ENCODE data around the gene NME7.
"Not testable (repeated sequence)": the region's sequence is repeated elsewhere in the genome, so short reads cannot be mapped to it uniquely, and the experiment has no call there.

Gene NME7

GRCh38 chr1:169212088-169212487 lies 155.5 kb downstream of the NME7 start:
- no peak for DNase-seq

DNA sequence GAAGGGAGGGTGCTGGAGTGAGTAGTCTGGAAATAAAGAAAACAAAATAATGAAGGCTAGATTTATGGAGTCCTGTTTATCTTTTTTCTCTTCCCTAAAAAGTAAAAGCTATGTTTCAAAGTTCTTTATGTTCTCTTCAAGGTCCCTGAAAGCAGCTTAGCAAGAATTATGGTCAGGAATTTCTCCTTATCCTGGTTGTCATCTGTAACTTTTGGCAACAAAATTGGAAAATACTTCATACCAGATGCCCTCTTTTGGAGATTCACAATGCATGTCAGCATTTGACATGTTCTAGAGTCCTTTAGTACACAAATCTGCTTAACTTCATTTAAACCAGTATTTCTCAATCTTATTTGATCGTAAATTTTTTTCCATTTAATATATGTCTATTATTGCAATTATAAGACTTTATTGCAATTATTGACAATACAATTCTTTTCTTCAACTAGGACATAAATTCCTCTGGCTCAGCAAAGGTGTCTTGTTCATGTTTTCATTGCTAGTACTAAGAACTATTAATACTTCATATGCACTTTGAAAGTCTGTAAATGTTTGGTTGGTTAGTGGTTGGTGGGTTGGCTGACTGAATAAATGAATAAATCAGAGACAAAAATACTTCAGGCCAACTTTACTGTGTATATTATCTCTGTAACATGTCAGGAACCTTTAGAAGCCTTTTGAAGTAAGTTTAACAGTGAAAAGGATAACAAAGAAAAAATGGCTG lies 159.6 kb downstream of the NME7 start:
- DNase-seq, result no peak

DNA sequence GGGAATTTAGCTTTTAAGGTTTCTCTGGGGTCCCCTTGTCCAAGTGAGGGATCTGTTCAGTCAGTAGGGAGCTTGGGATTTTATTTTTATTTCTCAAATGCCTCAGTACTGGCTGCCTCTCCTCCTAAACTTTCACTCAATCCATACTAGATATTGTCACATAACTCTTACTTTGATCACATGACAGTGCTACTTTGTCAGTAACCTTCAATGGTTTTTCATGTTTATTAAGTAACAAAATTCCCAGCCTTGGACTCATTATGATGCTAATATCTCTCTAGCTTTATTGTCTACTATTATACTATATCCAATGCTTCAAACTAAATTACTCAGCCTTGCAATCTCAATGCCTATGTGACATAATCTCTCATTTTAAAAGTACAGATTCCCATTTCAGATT lies 163.4 kb downstream of the NME7 start:
- no peak for DNase-seq

- no peak for DNase-seq
These were observed 164.6 kb downstream of the NME7 start for GRCh38 chr1:169202791-169203665.

- DNase-seq, result no peak
These were observed 166.4 kb downstream of the NME7 start for GRCh38 chr1:169201084-169201619.

DNA sequence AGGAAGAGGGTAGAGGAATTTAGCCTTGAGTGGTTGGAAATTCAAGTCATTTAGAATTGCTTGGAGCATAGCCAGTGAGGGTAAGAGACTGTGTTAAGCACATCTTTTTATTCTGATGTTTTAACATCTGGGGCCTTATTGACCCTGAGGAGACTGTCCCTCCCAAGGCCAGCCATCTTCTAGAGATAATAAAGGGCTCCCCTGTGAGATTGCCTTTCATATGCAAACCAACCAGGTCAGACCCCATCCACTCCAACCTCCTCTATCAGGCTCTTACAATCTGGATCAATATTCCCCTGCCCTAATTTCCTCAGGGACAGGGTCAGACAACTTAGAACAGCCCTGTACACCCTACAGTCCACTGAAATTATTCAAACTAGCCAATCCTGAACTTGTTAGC lies 167.3 kb downstream of the NME7 start:
- no peak for DNase-seq

DNA sequence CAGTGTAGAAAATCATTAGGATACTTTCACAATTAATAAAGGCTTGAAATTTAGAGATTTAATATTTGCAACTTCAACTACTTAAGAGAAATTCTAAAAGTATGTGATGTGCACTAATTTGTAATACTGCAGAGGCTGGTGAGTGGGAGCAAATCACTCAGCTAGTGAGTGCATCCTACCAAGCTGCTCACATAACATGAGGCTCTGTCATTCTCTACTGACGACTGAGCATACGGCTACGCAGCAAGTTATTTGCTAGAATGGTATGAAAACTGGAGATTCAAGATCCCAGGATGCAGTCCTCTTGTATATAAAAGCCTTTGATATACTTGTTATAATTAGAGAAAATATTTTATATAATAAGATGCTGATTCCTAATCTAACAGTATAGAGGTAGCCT lies 171.0 kb downstream of the NME7 start:
- no peak for DNase-seq

GRCh38 chr1:169196161-169196560 lies 171.4 kb downstream of the NME7 start:
- DNase-seq, result no peak

GRCh38 chr1:169193191-169193850 lies 174.3 kb downstream of the NME7 start:
- DNase-seq, result no peak

DNA sequence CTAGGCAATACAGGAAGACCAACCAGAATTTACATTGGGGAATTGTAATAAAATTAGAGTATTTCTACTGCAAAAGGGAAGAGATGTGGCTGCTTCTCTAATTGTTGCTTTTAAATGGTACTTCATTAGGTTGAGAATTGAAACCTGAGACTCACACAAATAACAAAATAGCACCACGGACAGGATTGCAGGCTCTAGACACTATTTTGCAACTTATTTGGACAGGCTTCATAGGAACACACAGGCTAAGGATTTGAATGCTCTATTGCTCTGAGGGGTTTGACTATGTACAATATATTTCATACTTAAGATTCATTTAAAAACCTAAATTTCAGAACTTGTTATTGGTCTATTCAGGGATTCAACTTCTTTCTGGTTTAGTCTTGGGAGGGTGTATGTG lies 181.5 kb downstream of the NME7 start:
- DNase-seq, result no peak

- no peak for DNase-seq
These were observed 182.8 kb downstream of the NME7 start for GRCh38 chr1:169184812-169185211.

DNA sequence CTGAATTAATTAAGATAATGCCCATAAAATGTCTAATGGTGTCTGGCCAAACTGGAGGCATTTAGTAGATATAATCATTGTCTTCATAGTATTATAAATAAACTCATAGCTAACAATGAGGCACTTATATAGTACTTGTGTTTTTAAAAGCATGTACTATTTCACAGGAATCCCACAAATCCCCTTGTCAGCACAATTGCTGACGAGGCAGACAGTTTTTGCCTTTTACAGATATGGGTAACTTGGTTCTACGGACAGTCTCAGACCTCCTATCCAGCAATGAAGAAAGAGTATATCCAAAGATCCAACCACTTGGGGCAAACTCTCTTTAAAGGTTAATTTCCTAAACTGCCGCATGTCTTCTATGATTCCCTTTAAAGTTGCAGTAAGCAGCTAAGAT lies 187.4 kb downstream of the NME7 start:
- DNase-seq, result no peak

GRCh38 chr1:169179431-169179830 lies 188.2 kb downstream of the NME7 start:
- DNase-seq, result not testable (repeated sequence)

DNA sequence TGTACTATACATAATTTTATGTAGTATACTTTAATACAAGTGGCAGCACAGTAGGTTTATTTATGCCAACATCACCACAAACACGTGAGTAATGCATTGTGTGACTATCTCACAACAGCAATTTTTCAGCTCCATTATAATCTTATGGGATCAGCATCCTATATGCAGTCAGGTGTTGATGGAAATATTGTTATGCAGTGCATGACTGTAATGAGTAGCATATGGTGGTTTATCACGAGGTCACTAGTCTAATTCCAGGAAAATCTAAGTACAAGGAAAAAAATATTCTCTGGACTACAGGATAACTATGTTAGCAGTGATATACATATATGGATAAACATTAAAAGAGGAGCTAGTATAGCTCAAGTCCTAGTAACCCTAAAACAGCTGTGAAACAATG lies 192.1 kb downstream of the NME7 start:
- DNase-seq, result no peak

DNA sequence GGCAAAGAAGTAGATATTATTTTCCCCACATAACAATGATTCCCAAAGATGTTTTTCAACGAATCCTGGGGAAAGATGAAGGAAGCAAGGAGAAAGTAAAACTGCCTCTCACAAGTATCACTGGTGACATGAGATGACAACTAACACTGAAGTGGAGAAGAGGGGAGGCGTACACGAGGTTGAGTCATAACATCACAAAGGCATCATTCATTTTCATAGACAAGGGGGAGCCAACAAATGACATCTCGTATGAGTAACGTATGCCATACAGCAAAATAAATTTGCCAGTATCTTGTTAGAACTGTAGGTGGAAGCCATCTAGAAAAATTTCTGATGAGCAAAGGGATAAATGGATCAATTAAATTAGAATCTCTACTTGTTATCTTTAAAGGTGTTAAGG lies 204.5 kb downstream of the NME7 start:
- no peak for DNase-seq

DNA sequence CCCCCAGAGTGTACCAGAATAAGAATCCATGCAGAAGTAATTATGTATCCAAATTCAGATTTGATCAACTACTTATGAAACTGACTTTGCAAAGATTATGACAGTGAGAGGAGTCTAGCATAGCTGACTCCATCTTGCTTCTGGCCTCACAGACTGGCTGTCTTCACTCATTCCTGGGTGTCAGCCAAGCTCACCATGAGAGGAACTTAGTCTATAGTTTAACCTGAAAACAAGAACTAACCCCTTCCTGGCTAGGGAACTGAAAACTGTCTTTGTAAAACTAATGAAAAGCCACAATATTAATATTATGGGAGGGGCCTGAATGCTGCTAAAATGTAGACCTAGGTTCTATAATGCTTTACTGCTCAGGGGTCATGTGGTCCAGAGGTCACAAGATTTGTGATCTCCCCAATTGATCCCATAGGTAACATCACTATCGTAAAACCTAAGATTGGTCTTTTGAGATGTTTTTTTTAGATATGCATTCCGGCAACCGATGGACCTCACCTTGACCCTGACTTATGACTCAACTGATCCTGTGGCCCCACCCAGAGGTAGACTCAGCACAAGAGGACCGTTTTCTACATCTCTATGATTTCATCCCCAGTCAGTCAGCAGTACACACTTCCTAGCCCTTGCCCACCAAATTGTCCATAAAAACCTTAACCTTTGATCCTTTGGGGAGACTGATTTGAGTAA lies 206.0 kb downstream of the NME7 start:
- no peak for DNase-seq

GRCh38 chr1:169160845-169161495 lies 206.6 kb downstream of the NME7 start:
- no peak for DNase-seq

DNA sequence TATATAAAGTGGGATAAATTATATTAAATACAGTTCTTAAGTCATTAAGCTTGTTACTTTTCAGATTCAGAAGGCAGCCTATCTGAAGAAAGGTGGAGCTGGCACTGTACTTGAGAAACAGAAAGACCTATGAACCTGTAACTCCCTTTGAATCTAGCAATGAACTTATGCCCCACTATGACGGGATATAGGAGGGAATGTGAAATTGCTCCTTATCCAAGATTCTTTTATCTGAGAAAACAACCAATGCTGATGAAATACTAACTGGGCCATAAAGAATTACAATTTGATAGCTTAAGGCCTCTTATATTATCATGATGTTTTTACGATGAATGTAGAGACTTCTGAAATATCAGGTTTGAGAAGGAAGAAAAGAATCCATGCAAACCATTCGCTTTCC lies 211.0 kb downstream of the NME7 start:
- no peak for DNase-seq

GRCh38 chr1:169155675-169156074 lies 211.9 kb downstream of the NME7 start:
- DNase-seq, result no peak

- DNase-seq, result no peak
These were observed 216.2 kb downstream of the NME7 start for GRCh38 chr1:169151338-169151837.

DNA sequence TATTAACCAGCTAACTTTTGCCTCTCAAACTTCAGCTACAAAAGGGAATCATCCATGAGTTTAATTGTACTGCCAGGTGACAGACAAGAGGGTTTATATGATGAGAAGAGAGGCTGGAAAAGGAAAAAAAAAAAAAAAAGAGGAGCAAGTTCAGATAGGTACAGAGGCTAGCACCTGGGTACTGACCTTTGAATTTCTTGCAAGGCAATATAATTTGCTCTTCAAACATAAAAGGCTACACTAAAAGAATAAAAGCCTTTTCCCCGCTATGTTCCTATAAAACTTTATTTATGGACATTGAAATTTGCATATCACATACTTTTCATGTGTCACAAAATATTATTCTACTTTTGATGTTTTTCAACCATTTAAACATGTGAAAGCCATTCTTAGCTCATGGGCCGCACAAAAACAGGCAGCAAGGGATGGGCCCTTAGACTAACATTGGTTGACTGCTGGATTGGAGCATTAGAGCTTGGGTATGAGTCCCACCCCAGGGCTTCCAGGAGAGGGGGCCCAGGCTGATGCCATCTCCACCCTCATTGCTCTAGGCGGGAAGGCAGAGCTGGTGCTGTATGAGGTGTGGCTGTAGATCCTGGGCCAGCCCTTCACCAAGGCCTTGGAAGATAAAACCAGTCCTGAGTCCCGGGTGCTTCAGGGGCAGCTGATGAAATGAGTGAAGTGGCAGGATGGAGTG lies 216.8 kb downstream of the NME7 start:
- no peak for DNase-seq

All from cortex of kidney (tissue), 1 donor.